GM12892 (cell line): Measurements from ENCODE around the gene DHRS2. TPM values are rescaled to one million over a fixed set of nuclear protein-coding genes. Genes with fewer than 3 reads are reported as not detected.
"Not testable (repeated sequence)": the region's sequence is repeated elsewhere in the genome, so short reads cannot be mapped to it uniquely, and the experiment has no call there.

Experiments
- DNase-seq: peaks from one replicate; pipeline ENCODE4 v3.0.0; 2011; ENCODE audit not compliant: insufficient read length
- FAIRE-seq: peaks from 2 replicates; lab custom pipeline; 2011; peaks lifted over from hg19 to GRCh38; lab: Jason Lieb, UNC
- POLR2A ChIP-seq: IDR thresholded peaks from 2 replicates; pipeline ENCODE4 v1.6.1; 2011; ENCODE audit warnings: low read depth, low read length, control low read depth
- POLR2AphosphoS5 ChIP-seq: IDR thresholded peaks from 2 replicates; pipeline ENCODE4 v1.6.1; 2011; ENCODE audit warnings: low read depth, low read length, control low read depth
- TAF1 ChIP-seq: IDR thresholded peaks from 2 replicates; pipeline ENCODE4 v1.6.1; 2011; ENCODE audit warnings: low read depth, mild to moderate bottlenecking, control low read depth, low read length, borderline replicate concordance
- polyA plus RNA-seq: library from polyadenylated mRNA; unstranded; fragments of >200 nt; gene quantifications from one replicate; pipeline ENCODE4 v1.2.1, GENCODE V29; 2012; ENCODE audit warnings: missing spikeins, inconsistent platforms; ENCODE audit not compliant: missing spikeins

Gene DHRS2, protein sequence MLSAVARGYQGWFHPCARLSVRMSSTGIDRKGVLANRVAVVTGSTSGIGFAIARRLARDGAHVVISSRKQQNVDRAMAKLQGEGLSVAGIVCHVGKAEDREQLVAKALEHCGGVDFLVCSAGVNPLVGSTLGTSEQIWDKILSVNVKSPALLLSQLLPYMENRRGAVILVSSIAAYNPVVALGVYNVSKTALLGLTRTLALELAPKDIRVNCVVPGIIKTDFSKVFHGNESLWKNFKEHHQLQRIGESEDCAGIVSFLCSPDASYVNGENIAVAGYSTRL
- 0.91 TPM for polyA plus RNA-seq

DNA sequence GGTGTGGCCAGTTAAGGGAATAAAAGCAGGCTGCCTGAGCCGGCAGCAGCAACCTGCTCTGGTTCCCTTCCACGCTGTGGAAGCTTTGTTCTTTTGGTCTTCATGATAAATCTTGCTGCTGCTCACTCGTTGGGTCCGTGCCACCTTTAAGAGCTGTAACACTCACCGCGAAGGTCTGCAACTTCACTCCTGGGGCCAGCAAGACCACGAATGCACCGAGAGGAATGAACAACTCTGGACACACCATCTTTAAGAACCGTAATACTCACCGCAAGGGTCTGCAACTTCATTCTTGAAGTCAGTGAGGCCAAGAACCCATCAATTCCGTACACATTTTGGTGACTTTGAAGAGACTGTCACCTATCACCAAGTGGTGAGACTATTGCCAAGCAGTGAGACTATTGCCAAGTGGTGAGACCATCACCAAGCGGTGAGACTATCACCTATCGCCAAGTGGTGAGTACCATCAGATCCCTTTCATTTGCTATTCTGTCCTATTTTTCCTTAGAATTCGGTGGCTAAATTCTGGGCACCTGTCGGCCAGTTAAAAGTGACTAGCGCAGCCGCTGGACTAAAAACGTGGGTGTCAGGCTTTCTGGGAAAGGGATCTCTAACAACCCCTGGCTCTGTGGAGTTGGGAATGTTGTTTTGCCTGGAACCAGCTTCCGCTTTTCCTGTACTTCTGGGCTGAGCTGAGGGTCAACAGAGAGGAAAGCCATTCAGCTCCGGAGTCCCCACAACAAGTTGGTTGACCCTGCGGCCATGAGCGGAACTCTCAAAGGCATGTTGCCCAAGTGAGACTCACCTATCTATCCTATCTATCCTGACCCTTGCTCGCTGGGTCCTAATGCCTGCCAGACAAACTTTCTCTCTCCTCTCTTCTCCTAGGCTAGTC, at the start of gene DHRS2:
TSS of gene DHRS2 (plus strand) at position 48 of the 895 bp plus-strand sequence. CDS start 2,501 bp downstream, outside the sequence.
- no peak for FAIRE-seq
- no peak for DNase-seq
- TF ChIP-seq POLR2A (no peak), TAF1 (no peak), POLR2AphosphoS5 (no peak)

DNA sequence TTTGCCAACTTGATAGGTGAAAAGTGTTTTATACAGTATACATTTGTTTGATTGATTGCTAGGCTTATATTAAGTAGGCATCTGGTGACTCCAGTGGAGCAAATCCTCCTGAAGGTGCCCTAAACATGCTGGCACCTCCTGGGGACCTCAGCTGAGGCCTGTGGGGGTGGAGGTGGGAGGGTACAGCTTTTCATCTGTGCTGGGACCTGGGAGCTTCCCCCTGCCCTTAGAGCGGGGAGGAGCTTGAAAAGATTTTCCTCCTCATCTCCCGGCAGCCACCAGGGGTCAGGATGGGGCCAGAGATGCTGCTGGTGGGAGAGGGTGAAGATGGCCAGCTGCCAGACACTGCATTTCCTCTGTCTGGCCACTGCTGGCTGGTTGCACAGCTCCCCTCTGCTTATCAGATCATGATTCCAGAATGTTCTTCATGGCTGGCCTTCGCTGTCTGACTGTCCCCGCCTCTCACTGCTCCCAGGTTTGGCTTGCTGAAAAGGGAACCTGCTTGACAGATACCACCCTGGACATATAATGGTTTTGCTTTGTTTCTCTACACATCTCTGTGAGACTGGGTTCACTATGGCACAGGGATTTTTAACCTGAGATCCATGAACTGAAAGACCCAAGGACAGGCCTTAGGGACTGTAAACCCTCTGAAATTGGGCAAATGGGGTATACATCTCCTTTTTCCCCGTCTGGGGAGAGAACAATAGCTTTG, 47.1 kb upstream of the DHRS2 start:
- peak; percentile 98 for FAIRE-seq
- peak; percentile 61; the same call in 1 of the 2 replicates for TF ChIP-seq POLR2AphosphoS5
- TF ChIP-seq TAF1 = no peak
- peak; percentile 76 for DNase-seq

DNA sequence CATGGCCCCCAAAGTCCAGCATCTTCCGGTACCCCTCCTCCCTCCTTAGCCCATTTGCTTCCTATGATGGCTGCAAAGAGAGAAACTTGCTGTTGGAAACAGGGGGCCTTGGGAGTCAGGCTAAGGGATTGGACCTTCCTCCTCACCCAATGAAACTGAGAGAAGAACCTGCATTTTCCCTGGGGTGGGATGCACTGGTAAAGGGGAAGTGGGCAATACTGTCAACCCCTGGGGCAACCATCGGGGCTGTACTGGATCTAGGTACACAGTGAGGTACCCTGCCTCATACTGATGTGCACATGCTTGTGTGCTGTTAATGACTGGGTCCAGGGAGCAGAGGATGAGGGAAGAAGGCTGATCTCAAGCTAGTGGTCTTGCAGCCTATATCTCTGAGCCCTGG, 46.6 kb upstream of the DHRS2 start:
- TF ChIP-seq POLR2AphosphoS5 (no peak), TAF1 (no peak), POLR2A (no peak)

DNA sequence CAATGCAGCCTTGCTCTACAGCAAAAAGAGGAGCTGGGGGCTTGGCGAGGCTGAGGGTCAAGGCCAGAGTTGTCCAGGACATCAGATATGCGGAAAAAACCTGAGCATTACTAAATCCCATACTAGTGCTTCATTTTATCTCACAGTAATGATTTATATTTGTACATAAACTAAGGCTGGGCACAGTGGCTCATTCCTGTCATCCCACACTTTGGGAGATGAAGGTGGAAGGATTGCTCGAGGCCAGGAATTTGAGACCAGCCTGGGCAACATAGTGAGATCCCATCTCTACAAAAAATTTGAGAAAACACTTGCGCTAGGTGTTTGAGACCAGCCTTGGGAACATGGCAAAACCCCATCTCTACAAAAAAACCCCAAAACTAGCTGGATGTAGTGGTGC, 46.0 kb upstream of the DHRS2 start:
- no peak for DNase-seq
- no peak for FAIRE-seq
- TF ChIP-seq TAF1 (no peak), POLR2A (no peak), POLR2AphosphoS5 (no peak)

More for the DNA sequence above, 46.6 kb upstream of the DHRS2 start:
- DNase-seq = no peak
- no peak for FAIRE-seq

DNA sequence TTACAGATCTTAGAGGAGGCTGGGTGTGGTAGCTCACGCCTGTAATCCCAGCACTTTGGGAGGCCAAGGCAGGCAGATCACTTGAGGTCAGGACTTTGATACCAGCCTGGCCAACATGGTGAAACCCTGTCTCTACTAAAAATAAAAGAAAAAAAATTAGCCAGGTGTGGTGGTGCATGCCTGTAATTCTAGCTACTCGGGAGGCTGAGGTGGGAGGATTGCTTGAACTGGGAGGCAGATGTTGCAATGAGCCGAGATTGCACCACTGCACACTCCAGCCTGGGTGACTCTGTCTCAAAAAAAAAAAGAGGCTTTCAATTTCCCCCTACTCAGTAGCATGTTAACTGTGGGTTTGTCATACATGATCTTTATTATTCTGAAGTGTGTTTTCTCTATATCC, 42.0 kb upstream of the DHRS2 start:
- not testable (repeated sequence) for FAIRE-seq, DNase-seq

DNA sequence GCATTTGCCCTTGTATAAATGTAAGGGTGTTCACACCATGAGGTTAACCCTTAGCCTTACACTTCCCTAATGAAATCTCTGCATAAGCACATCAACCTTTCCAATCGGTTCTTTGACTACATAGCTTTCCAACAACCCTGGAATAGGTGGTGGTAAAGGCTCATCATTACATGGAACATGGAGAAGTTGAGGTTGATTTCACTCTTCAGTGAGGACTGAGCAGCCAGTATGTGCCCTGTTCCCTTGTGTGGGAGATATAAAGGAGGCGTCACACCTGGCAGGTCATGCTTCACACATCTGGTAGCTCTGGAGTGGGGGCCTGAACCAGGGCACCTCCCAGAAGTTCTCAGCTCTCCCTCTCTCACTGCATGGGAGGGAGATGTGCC, 35.8 kb upstream of the DHRS2 start:
- TF ChIP-seq TAF1 (no peak), POLR2A (no peak), POLR2AphosphoS5 (no peak)
- DNase-seq = no peak
- FAIRE-seq = no peak

DNA sequence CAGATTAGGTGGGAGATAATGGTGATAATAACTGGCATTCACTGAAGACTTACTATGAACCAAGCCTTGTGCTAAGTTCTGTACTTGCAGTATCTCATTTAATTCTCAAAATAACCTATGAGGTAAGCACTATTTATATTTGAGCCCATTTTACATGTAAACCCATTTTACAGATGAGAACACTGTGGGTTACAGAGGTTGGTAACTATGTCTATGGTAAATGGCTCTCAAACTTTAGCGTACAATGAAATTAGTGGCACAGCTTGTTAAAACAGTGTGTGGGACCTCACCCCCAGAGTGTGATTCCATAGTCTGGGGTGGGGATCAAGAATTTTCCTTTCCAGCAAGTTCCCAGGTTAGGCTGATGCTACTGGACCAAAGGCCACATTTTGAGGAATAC, 35.4 kb upstream of the DHRS2 start:
- FAIRE-seq = peak; percentile 61
- no peak for DNase-seq

DNA sequence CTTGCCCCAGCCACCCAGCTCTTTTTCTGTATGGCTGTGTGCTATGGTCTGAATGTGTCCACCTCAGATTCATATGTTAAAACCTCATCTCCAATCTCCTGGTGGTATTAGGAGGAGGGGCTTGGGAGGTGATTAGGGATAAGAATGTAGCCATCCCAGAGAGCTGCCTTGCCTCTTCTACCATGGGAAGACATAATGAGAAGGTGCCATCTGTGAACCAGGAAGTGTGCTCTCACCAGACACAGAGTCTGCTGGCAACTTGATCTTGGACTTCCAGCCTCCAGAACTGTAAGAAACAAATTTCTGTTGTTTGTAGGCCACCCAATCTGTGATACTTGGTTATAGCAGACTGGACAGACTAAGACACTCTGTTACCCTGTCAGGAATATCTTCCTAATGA, 34.7 kb upstream of the DHRS2 start:
- DNase-seq = no peak
- no peak for FAIRE-seq
- TF ChIP-seq TAF1 = no peak
- no peak for TF ChIP-seq POLR2AphosphoS5
- TF ChIP-seq POLR2A = no peak

More for the DNA sequence above, 35.4 kb upstream of the DHRS2 start:
- TF ChIP-seq POLR2A = no peak
- TF ChIP-seq TAF1 = no peak
- no peak for TF ChIP-seq POLR2AphosphoS5

DNA sequence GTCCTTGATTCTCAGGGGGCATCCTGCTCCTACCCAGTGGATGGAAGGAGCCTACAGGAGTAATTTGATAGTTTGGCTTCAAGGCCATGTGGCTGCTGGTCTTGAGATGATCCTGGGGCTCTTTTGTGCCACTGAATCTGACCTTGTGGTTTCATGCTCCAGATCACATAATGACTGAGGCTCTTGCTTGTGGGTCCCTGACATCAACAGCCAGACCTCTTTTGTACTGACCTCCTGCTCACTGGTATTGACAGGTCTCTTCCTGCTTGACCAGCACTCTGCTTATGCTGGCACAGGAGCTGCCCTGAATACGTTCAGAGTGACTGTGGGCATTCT, 34.4 kb upstream of the DHRS2 start:
- TF ChIP-seq POLR2AphosphoS5 = no peak
- TF ChIP-seq TAF1 = no peak
- TF ChIP-seq POLR2A = no peak
- FAIRE-seq = no peak
- DNase-seq = no peak

DNA sequence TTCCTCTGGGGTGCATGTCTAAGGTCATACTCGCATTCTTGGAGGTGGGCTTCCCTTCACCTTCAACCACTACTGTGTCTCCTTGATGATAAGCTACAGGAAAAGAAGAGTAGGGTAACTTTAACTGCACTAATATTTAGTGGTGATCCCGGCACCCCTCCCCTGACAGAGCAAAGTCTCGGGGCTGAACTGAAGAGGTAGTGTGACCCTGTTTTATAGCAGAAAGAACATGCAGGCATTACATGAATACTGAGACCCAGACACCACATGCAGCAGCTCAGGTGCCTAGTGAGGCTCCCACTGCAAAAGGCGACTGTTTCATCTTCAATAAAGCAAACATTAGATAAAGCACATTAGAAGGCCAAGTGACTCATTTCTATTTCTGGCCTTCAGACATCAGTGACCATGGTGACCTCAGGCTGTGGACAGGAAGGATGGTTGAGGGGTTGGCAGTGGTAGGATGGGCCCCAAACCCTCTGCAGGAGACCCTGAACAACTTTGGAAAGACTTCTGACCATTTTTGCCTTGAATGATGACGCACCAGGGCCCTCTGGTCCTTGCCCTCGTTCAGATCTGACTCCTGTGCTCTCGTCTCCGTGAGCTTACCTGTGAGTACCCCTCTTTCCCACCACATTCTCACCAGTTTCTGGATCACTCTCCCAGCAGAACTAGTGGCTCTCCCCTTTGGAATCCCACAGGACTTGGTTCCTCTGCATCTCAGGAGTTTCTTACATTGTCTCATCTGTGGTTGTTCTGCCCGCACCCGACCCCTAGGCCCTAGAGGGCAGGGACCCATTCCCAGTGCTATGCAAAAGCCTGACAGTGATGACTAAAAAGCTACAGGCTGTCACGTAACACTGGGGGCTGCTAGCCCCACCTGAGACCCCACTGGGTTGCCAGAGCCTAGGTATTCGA, 33.7 kb upstream of the DHRS2 start:
- no peak for TF ChIP-seq POLR2AphosphoS5
- TF ChIP-seq TAF1 = no peak
- no peak for TF ChIP-seq POLR2A
- no peak for FAIRE-seq
- DNase-seq = no peak
